ENCODE results near the gene STRAP. TPM values are rescaled to one million over a fixed set of nuclear protein-coding genes. Genes with fewer than 3 reads are reported as not detected.

The STRAP gene
- total and polyA plus RNA-seq, 2 of the 4 experiments (the other 2 are of a cell fraction): 82.1 to 98.1 TPM

GRCh38 chr12:15933751-15934150 is 51.6 kb downstream of the STRAP start:
- H2AK5ac ChIP-seq (ENCODE audit: low read depth, low read length): no peak overlapping the region
- no peak overlapping the region for H2BK15ac ChIP-seq (ENCODE audit: low read depth, low read length)
- H3K18ac ChIP-seq (ENCODE audit: low read depth, low read length): no peak overlapping the region
- H4K91ac ChIP-seq (ENCODE audit: insufficient read depth, low read depth, low read length): no peak overlapping the region
- no peak overlapping the region for H3K27ac ChIP-seq (ENCODE audit: insufficient read depth, low read length)
- no peak overlapping the region for H3K4ac ChIP-seq (ENCODE audit: low read depth, low read length)
- peak overlapping the region in 1 of 2 experiments; percentile 1; a peak in 1 of 4 replicates for H4K8ac ChIP-seq (ENCODE audit: low read depth in 2 of 2, low read length in 2 of 2)
- H3K9me1 ChIP-seq (ENCODE audit: insufficient read depth, low read length): peaks cover 2% of the 10 kb centered on the region
- H3K4me3 ChIP-seq (ENCODE audit: insufficient read depth, low read depth, low read length): no peak overlapping the region
- H2BK20ac ChIP-seq (ENCODE audit: low read depth, low read length): no peak overlapping the region
- POLR2A ChIA-PET (ENCODE audit: unreplicated experiment): no interaction called here
- no peak overlapping the region for H2AK9ac ChIP-seq (replicated peaks; ENCODE audit: low read depth, low read length, poor library complexity)
- no peak overlapping the region for H3K56ac ChIP-seq (ENCODE audit: extremely low read depth, insufficient read depth, low read length)
- WGBS, 2 experiments (ENCODE audit: extremely low coverage in 2 of 2, insufficient read length in 1 of 2): no CpG with 5 or more reads among the region's 3 CpGs
- BruUV-seq (replicated peaks): no TSS peak
- no peaks in the 10 kb centered on the region for H4K20me1 ChIP-seq (ENCODE audit: insufficient read depth, low read length)
- peaks cover 27 to 53% of the 10 kb centered on the region in 2 experiments for H3K79me1 ChIP-seq (ENCODE audit: low read depth in 1 of 2, low read length in 2 of 2)
- H3K4me2 ChIP-seq (ENCODE audit: low read depth, low read length): no peak overlapping the region; the same call in 1 of the 2 replicates
- H4K5ac ChIP-seq (ENCODE audit: low read depth, low read length): no peak overlapping the region
- TF ChIP-seq SMC3 (IDR thresholded peaks at IDR 0.05; ENCODE audit: low read depth, low read length) (no peak), MAZ (IDR thresholded peaks at IDR 0.05; ENCODE audit: borderline replicate concordance, low read depth, low read length) (no peak), RCOR1 (IDR thresholded peaks at IDR 0.05; ENCODE audit: insufficient replicate concordance, low read length) (no peak), POLR2A (IDR thresholded peaks at IDR 0.05; ENCODE audit: low read depth, low read length) (no peak), MXI1 (IDR thresholded peaks at IDR 0.05; ENCODE audit: borderline replicate concordance, low read depth, low read length) (no peak), ELK1 (IDR thresholded peaks at IDR 0.05; ENCODE audit: borderline replicate concordance, low read depth, low read length) (no peak), RAD21 (IDR thresholded peaks at IDR 0.05; ENCODE audit: low read length) (no peak), FOS (IDR thresholded peaks at IDR 0.05; ENCODE audit: low read depth, low read length) (no peak), RFX5 (IDR thresholded peaks at IDR 0.05; ENCODE audit: low read depth, low read length) (no peak), BHLHE40 (IDR thresholded peaks at IDR 0.05; ENCODE audit: low read depth, low read length) (no peak), MAFK (IDR thresholded peaks at IDR 0.05; ENCODE audit: low read depth, low read length) (no peak), CHD1 (IDR thresholded peaks at IDR 0.05; ENCODE audit: low read depth, low read length) (no peak), CEBPB (IDR thresholded peaks at IDR 0.05; ENCODE audit: low read depth, low read length) (no peak), NFE2L2 (IDR thresholded peaks at IDR 0.05; ENCODE audit: low read depth, low read length) (no peak), USF2 (IDR thresholded peaks at IDR 0.05; ENCODE audit: low read depth, low read length) (no peak)
- ATAC-seq (ENCODE audit: low read depth) (no peak), DNase-seq (peak; percentile 35)
- no peak overlapping the region for H2BK120ac ChIP-seq (ENCODE audit: low read depth, low read length)
- H3K4me1 ChIP-seq (ENCODE audit: control insufficient read depth, insufficient read depth, low read length): peaks cover 4% of the 10 kb centered on the region; the same call in 1 of the 2 replicates
- CTCF ChIA-PET: no interaction called here
- no peak overlapping the region for H3K14ac ChIP-seq (replicated peaks; ENCODE audit: low read depth, low read length)
- no peaks in the 10 kb centered on the region for H3K27me3 ChIP-seq (ENCODE audit: control insufficient read depth, insufficient read depth, low read length)
- peak overlapping the region; percentile 1; the same call in 1 of the 2 replicates for H3K23ac ChIP-seq (ENCODE audit: low read depth, low read length)
- no peak overlapping the region for H2AFZ ChIP-seq (replicated peaks; ENCODE audit: low read length, poor library complexity)
- no peak overlapping the region for H2BK5ac ChIP-seq (ENCODE audit: low read depth, low read length, poor library complexity, severe bottlenecking)
- intact Hi-C loops (cut with micrococcal nuclease): no loop called here
- in situ Hi-C loops (cut with MboI; ENCODE audit: low sequenced_read_pairs): no loop called here
- dilution Hi-C loops (cut with HindIII; ENCODE audit: low sequenced_read_pairs, unreplicated experiment): no loop called here
- H3K9me3 ChIP-seq (ENCODE audit: control insufficient read depth, insufficient read depth, low read length): no peaks in the 10 kb centered on the region; the same call in 1 of the 2 replicates
- no peak overlapping the region for H3K9ac ChIP-seq (ENCODE audit: low read depth, low read length)
- no peaks in the 10 kb centered on the region for H3K36me3 ChIP-seq (ENCODE audit: control insufficient read depth, insufficient read depth, low read length)

Data from IMR-90 (cell line).